GM23248 (cell line): ENCODE measurements around the gene CASP9. TPM values are rescaled to one million over a fixed set of nuclear protein-coding genes. Genes with fewer than 3 reads are reported as not detected.

Experiments
- DNase-seq: peaks from one replicate; pipeline ENCODE4 v3.0.0-alpha.2; 2015
- H2AFZ ChIP-seq: fragments of 200-600 bp; sonication (generic); 2 replicates; pipeline ENCODE4 v1.6.1; 2016; ENCODE audit warnings: antibody characterized with exemption
- H3F3A ChIP-seq: fragments of 200-600 bp; sonication (generic); 2 replicates; pipeline ENCODE4 v1.6.1; 2016; ENCODE audit warnings: mild to moderate bottlenecking, antibody characterized with exemption, mixed run types; ENCODE audit not compliant: insufficient read depth
- H3K27ac ChIP-seq: fragments of 200-600 bp; sonication (generic); 2 replicates; pipeline ENCODE4 v1.5.1; 2016; ENCODE audit warnings: mild to moderate bottlenecking
- H3K27me3 ChIP-seq: fragments of 200-600 bp; sonication (generic); replicated peaks from 2 replicates; pipeline ENCODE4 v1.6.1; 2016; ENCODE audit warnings: mild to moderate bottlenecking; ENCODE audit not compliant: insufficient read depth
- H3K36me3 ChIP-seq: fragments of 200-600 bp; sonication (generic); 2 replicates; pipeline ENCODE4 v1.6.1; 2016; ENCODE audit warnings: low read depth, mild to moderate bottlenecking
- H3K4me1 ChIP-seq: fragments of 200-600 bp; sonication (generic); 2 replicates; pipeline ENCODE4 v1.6.1; 2016; ENCODE audit warnings: mild to moderate bottlenecking; ENCODE audit not compliant: insufficient read depth
- H3K4me2 ChIP-seq: fragments of 200-600 bp; sonication (generic); one replicate; pipeline ENCODE4 v1.6.1; 2016; ENCODE audit warnings: mild to moderate bottlenecking; ENCODE audit not compliant: unreplicated experiment
- H3K4me3 ChIP-seq: fragments of 200-600 bp; sonication (generic); 2 replicates; pipeline ENCODE4 v1.5.1; 2016; ENCODE audit warnings: mild to moderate bottlenecking
- H3K79me2 ChIP-seq: fragments of 200-600 bp; sonication (generic); 2 replicates; pipeline ENCODE4 v1.6.1; 2016; ENCODE audit warnings: mild to moderate bottlenecking; ENCODE audit not compliant: insufficient read depth
- H3K9ac ChIP-seq: fragments of 200-600 bp; sonication (generic); 2 replicates; pipeline ENCODE4 v1.6.1; 2016; ENCODE audit warnings: mild to moderate bottlenecking
- H3K9me2 ChIP-seq: fragments of 200-600 bp; sonication (generic); 2 replicates; pipeline ENCODE4 v1.6.1; 2016; ENCODE audit warnings: mixed run types, mild to moderate bottlenecking, moderate library complexity; ENCODE audit not compliant: insufficient read depth
- H3K9me3 ChIP-seq: fragments of 200-600 bp; sonication (generic); one replicate; pipeline ENCODE4 v1.6.1; 2017; ENCODE audit warnings: low read depth
- H4K20me1 ChIP-seq: fragments of 200-600 bp; sonication (generic); 2 replicates; pipeline ENCODE4 v1.6.0; 2016; ENCODE audit not compliant: insufficient read depth
- EZH2 ChIP-seq: fragments of 200-600 bp; sonication (generic); IDR thresholded peaks from 2 replicates; pipeline ENCODE4 v1.6.1; 2018; ENCODE audit warnings: antibody characterized with exemption, mild to moderate bottlenecking; ENCODE audit not compliant: insufficient read depth, poor library complexity, severe bottlenecking
- EZH2phosphoT487 ChIP-seq: fragments of 200-600 bp; sonication (generic); IDR thresholded peaks from 2 replicates; pipeline ENCODE4 v1.6.1; 2018; ENCODE audit warnings: antibody characterized with exemption, moderate library complexity, mild to moderate bottlenecking, low read depth; ENCODE audit not compliant: insufficient read depth
- whole genome bisulfite sequencing, 2 experiments: methylation state at CpG; one replicate each; pipeline ENCODE4 v1.1.6; 2015 to 2017; ENCODE audit warnings: low lambda C conversion rate in 2 of 2, low coverage in 1 of 2; ENCODE audit errors: missing lambda C conversion rate in 2 of 2; 5-methylcytosine and 5-hydroxymethylcytosine counted together
- in situ Hi-C: fragments of 300-500 bp; cut with MboI; formaldehyde crosslinking; loops from 2 replicates; pipeline ENCODE4 v1.15.0; 2020
- polyA plus RNA-seq: library from polyadenylated mRNA; unstranded; fragments of >200 nt; fragmentation: Nextera tagmentation; extraction: Ambion mirVana; gene quantifications from 2 replicates; pipeline ENCODE4 v1.2.1, GENCODE V29; 2016
- total RNA-seq: library from RNA; depleted of rRNA; stranded (reverse); fragments of >200 nt; shearing (Covaris generic); gene quantifications from 2 replicates; pipeline ENCODE4 v1.2.3, GENCODE V29; 2014

The CASP9 gene
- total and polyA plus RNA-seq, 2 experiments from 2014 or later = 6.7 to 15.8 TPM

- H2AFZ ChIP-seq = no peak overlapping the region
- in situ Hi-C loops = no loop called here
- 87 to 88% methylated on average over 12 of the region's 12 CpGs for WGBS, 2 experiments
- H3K27me3 ChIP-seq = no peaks in the 10 kb centered on the region
- no peaks in the 10 kb centered on the region for H4K20me1 ChIP-seq
- no peaks in the 10 kb centered on the region for H3F3A ChIP-seq
- H3K4me2 ChIP-seq = no peak overlapping the region
- no peak overlapping the region for H3K9ac ChIP-seq
- H3K4me3 ChIP-seq = no peak overlapping the region
- DNase-seq = no peak
- H3K36me3 ChIP-seq = no peaks in the 10 kb centered on the region
- H3K9me2 ChIP-seq = no peaks in the 10 kb centered on the region
- TF ChIP-seq EZH2phosphoT487 = no peak
- TF ChIP-seq EZH2 = no peak
- no peaks in the 10 kb centered on the region for H3K4me1 ChIP-seq
- no peak overlapping the region for H3K27ac ChIP-seq
- H3K79me2 ChIP-seq = no peaks in the 10 kb centered on the region
- no peaks in the 10 kb centered on the region for H3K9me3 ChIP-seq
These were observed 15.1 kb downstream of the CASP9 start for GRCh38 chr1:15508700-15509487.

GRCh38 chr1:15507278-15507677, 16.7 kb downstream of the CASP9 start:
- in situ Hi-C loops = no loop called here
- H3K27ac ChIP-seq = no peak overlapping the region
- DNase-seq = no peak
- H3F3A ChIP-seq = no peaks in the 10 kb centered on the region
- no peaks in the 10 kb centered on the region for H3K9me3 ChIP-seq
- H3K4me2 ChIP-seq = no peak overlapping the region
- H2AFZ ChIP-seq = no peak overlapping the region
- H3K4me3 ChIP-seq = no peak overlapping the region
- TF ChIP-seq EZH2 (no peak), EZH2phosphoT487 (no peak)
- H4K20me1 ChIP-seq = no peaks in the 10 kb centered on the region
- no peaks in the 10 kb centered on the region for H3K27me3 ChIP-seq
- no peaks in the 10 kb centered on the region for H3K79me2 ChIP-seq
- H3K4me1 ChIP-seq = no peaks in the 10 kb centered on the region
- 86 to 87% methylated on average over 5 of the region's 5 CpGs for WGBS, 2 experiments
- no peak overlapping the region for H3K9ac ChIP-seq
- no peaks in the 10 kb centered on the region for H3K36me3 ChIP-seq
- no peaks in the 10 kb centered on the region for H3K9me2 ChIP-seq

- Histone ChIP-seq H3K9ac (no peak overlapping the region), H3K9me2 (no peaks in the 10 kb centered on the region), H3K9me3 (no peaks in the 10 kb centered on the region), H3K4me1 (no peaks in the 10 kb centered on the region), H3K79me2 (no peaks in the 10 kb centered on the region), H3K36me3 (no peaks in the 10 kb centered on the region), H3K4me3 (no peak overlapping the region), H3K27me3 (no peaks in the 10 kb centered on the region), H4K20me1 (no peaks in the 10 kb centered on the region), H2AFZ (no peak overlapping the region), H3K27ac (no peak overlapping the region), H3K4me2 (no peak overlapping the region), H3F3A (no peaks in the 10 kb centered on the region)
- WGBS, 2 experiments = 95 to 96% methylated on average over 17 of the region's 17 CpGs
- DNase-seq = no peak
- in situ Hi-C loops = no loop called here
- TF ChIP-seq EZH2 (no peak), EZH2phosphoT487 (no peak)
These were observed 17.2 kb downstream of the CASP9 start for GRCh38 chr1:15506831-15507230.

GRCh38 chr1:15504436-15504835, 19.6 kb downstream of the CASP9 start:
- 74 to 88% methylated on average over 4 of the region's 4 CpGs for WGBS, 2 experiments
- no peaks in the 10 kb centered on the region for H3K79me2 ChIP-seq
- H3F3A ChIP-seq = no peaks in the 10 kb centered on the region
- H3K4me1 ChIP-seq = no peaks in the 10 kb centered on the region
- no peaks in the 10 kb centered on the region for H3K27me3 ChIP-seq
- H2AFZ ChIP-seq = no peak overlapping the region
- no peaks in the 10 kb centered on the region for H3K9me3 ChIP-seq
- no peak overlapping the region for H3K4me3 ChIP-seq
- DNase-seq = no peak
- no peaks in the 10 kb centered on the region for H3K36me3 ChIP-seq
- H4K20me1 ChIP-seq = no peaks in the 10 kb centered on the region
- no peaks in the 10 kb centered on the region for H3K9me2 ChIP-seq
- no peak overlapping the region for H3K4me2 ChIP-seq
- H3K9ac ChIP-seq = no peak overlapping the region
- in situ Hi-C loops = no loop called here
- no peak overlapping the region for H3K27ac ChIP-seq
- no peak for TF ChIP-seq EZH2
- no peak for TF ChIP-seq EZH2phosphoT487
